OCI-LY7 (cell line): Measurements from ENCODE around the gene PLA2G4A. TPM values are rescaled to one million over a fixed set of nuclear protein-coding genes. Genes with fewer than 3 reads are reported as not detected.

Source experiments
- BruUV-seq: library from RNA; stranded (reverse); fragments of 400-500 nt; replicated peaks from 2 replicates; lab custom pipeline; 2021; lab: Mats Ljungman, UMichigan
- CTCF ChIA-PET: fragments of 300-600 bp; sonication (Branson Sonifier 250); formaldehyde crosslinking; loops from one replicate; lab custom pipeline; 2022; ENCODE audit warnings: antibody characterized with exemption; ENCODE audit not compliant: unreplicated experiment; lab: Charles Lee
- POLR2A ChIA-PET: fragments of 300-600 bp; sonication (Branson Sonifier 250); formaldehyde crosslinking; loops from one replicate; lab custom pipeline; 2022; ENCODE audit warnings: antibody characterized with exemption; lab: Charles Lee
- DNase-seq: peaks from one replicate; pipeline ENCODE4 v3.0.0-alpha.2; 2015; ENCODE audit warnings: low spot score
- H2AFZ ChIP-seq: fragments of 200-600 bp; sonication (generic), shearing (Covaris generic); 2 replicates; pipeline ENCODE4 v1.6.1; 2014; ENCODE audit warnings: mild to moderate bottlenecking, antibody characterized with exemption, low read length, moderate library complexity
- H3K27ac ChIP-seq: fragments of 200-600 bp; sonication (generic); 2 replicates; pipeline ENCODE4 v1.5.1; 2014; ENCODE audit warnings: mixed run types, low read depth, mild to moderate bottlenecking, moderate library complexity, low read length, inconsistent platforms; ENCODE audit not compliant: poor library complexity, severe bottlenecking
- H3K36me3 ChIP-seq: fragments of 200-600 bp; sonication (generic); 2 replicates; pipeline ENCODE4 v1.6.1; 2014; ENCODE audit warnings: mild to moderate bottlenecking, antibody characterized with exemption, low read length, moderate library complexity, mixed read lengths; ENCODE audit not compliant: insufficient read depth
- H3K4me1 ChIP-seq: fragments of 200-600 bp; sonication (generic); 2 replicates; pipeline ENCODE4 v1.5.1; 2014; ENCODE audit warnings: mild to moderate bottlenecking, low read length; ENCODE audit not compliant: insufficient read depth, poor library complexity, severe bottlenecking
- H3K4me2 ChIP-seq: fragments of 200-600 bp; sonication (generic); 2 replicates; pipeline ENCODE4 v1.6.1; 2014; ENCODE audit warnings: mild to moderate bottlenecking, low read length
- H3K4me3 ChIP-seq: fragments of 200-600 bp; sonication (generic); 2 replicates; pipeline ENCODE4 v1.5.1; 2014; ENCODE audit warnings: mild to moderate bottlenecking, low read depth, low read length; ENCODE audit not compliant: poor library complexity, severe bottlenecking
- H3K79me2 ChIP-seq: fragments of 200-600 bp; sonication (generic); 2 replicates; pipeline ENCODE4 v1.6.1; 2016; ENCODE audit warnings: low read depth, mild to moderate bottlenecking, low read length, moderate library complexity, mixed read lengths; ENCODE audit not compliant: insufficient read depth
- H3K9me2 ChIP-seq: fragments of 200-600 bp; sonication (generic); 2 replicates; pipeline ENCODE4 v1.6.1; 2016; ENCODE audit warnings: mild to moderate bottlenecking, low read length, mixed read lengths; ENCODE audit not compliant: insufficient read depth
- H3K9me3 ChIP-seq: fragments of 200-600 bp; sonication (generic); 2 replicates; pipeline ENCODE4 v1.6.1; 2014; ENCODE audit warnings: mild to moderate bottlenecking, mixed run types, low read length, mixed read lengths
- H4K20me1 ChIP-seq: fragments of 200-600 bp; sonication (generic); 2 replicates; pipeline ENCODE4 v1.6.1; 2014; ENCODE audit warnings: mild to moderate bottlenecking, antibody characterized with exemption, low read length, moderate library complexity, mixed read lengths; ENCODE audit not compliant: insufficient read depth
- CTCF ChIP-seq: fragments of 200-600 bp; sonication (generic); conservative IDR thresholded peaks from 2 replicates; pipeline ENCODE4 v1.5.1; 2014; ENCODE audit warnings: mild to moderate bottlenecking, antibody characterized with exemption, low read length, moderate library complexity, mixed read lengths
- EZH2phosphoT487 ChIP-seq: fragments of 200-600 bp; sonication (generic); IDR thresholded peaks from 2 replicates; pipeline ENCODE4 v1.6.1; 2018; ENCODE audit warnings: low read depth, borderline replicate concordance, mild to moderate bottlenecking, mixed run types, antibody characterized with exemption, low read length, moderate library complexity, mixed read lengths
- intact Hi-C: fragments of 100-400 bp; cut with micrococcal nuclease; formaldehyde crosslinking; loops from one replicate; pipeline ENCODE4 v1.10.0; 2022; ENCODE audit not compliant: unreplicated experiment
- total RNA-seq, 2 experiments: library from RNA; depleted of rRNA in 1 of 2; stranded (reverse); fragments of >200 nt in 1 of 2; shearing (Covaris generic) in 1 of 2; gene quantifications; 2 replicates each; pipeline ENCODE4 v1.2.3, GENCODE V29; 2014 to 2022

Gene PLA2G4A
- total RNA-seq, 2 experiments from 2014 or later = not detected

DNA sequence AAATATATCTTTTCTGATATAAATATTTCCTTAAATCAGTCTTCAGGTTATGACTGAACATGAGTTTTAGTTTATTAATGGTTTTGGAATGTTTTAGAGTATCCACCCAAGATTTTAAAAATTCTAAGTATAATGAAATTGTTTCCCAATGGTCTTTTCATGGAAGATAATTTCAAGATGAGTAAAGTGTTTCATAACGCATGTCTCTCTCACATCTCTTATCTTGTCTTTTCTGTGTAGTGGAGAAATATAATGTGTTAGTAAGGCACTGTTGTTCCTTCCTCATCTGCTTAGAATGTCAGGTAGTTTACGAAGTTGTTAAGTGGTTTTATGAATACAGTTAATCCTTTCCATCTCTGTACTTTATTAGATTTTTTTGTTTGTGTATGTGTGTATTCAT, 49.6 kb downstream of the PLA2G4A start:
- TF ChIP-seq EZH2phosphoT487 (no peak), CTCF (no peak)
- Histone ChIP-seq H3K9me3 (no peaks in the 10 kb centered on the region), H3K9me2 (no peaks in the 10 kb centered on the region), H3K4me2 (no peak overlapping the region), H3K27ac (no peak overlapping the region), H2AFZ (no peak overlapping the region), H3K4me1 (no peaks in the 10 kb centered on the region), H4K20me1 (no peaks in the 10 kb centered on the region), H3K79me2 (no peaks in the 10 kb centered on the region), H3K36me3 (no peaks in the 10 kb centered on the region), H3K4me3 (no peak overlapping the region)
- intact Hi-C loops = no loop called here
- ChIA-PET CTCF (no interaction called here), POLR2A (no interaction called here)
- DNase-seq = no peak
- no TSS peak for BruUV-seq

GRCh38 chr1:186880982-186881381, 52.2 kb downstream of the PLA2G4A start:
- BruUV-seq = no TSS peak
- H3K9me3 ChIP-seq = no peaks in the 10 kb centered on the region
- intact Hi-C loops = no loop called here
- H3K9me2 ChIP-seq = no peaks in the 10 kb centered on the region
- H3K27ac ChIP-seq = no peak overlapping the region
- CTCF ChIA-PET = no interaction called here
- no peaks in the 10 kb centered on the region for H3K36me3 ChIP-seq
- H3K4me1 ChIP-seq = no peaks in the 10 kb centered on the region
- H3K4me2 ChIP-seq = no peak overlapping the region
- H3K4me3 ChIP-seq = no peak overlapping the region
- TF ChIP-seq EZH2phosphoT487 (no peak), CTCF (no peak)
- no peak overlapping the region for H2AFZ ChIP-seq
- no peaks in the 10 kb centered on the region for H3K79me2 ChIP-seq
- no peak for DNase-seq
- no peaks in the 10 kb centered on the region for H4K20me1 ChIP-seq
- POLR2A ChIA-PET = interaction anchor here (0.5 kb wide), 1 partner anchor 516 kb away, joined by 4 read pairs; no protein-coding TSS in a partner anchor

DNA sequence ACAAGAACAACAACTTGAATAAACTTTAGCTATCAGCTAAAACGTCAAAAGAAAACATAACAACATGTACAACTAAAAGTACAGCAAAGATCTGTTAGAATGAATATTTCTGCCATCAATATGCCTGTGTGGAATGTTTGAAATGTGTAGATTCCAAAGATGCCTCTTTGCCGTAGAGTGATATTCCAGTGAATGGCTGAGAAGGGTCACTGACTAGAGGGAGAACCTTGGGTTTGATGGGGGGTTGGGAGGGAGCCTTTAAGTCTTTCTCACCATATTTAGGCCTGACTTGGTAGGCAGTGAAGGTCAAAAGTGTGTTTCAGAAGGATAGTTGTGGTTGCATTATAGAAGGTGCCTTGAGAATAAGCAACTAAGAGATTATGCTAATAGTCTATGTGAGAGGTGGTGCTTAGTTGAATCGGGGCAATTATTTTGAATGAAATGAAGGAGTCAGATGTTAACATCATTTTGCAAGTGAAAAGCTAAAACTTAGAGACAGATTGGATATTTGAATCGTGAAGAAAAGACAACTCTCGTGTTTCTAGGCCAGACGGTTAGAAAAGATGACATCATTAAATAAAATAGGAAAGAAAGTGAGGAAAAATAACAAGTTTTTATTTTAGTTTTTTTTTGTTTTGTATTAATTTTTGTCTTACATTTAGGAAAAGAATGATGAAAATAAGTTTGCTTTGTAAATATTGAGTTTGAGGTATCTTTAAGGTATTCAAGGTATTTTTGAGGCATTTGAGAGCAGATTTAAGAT, 53.8 kb downstream of the PLA2G4A start:
- DNase-seq = no peak
- Histone ChIP-seq H3K9me3 (no peaks in the 10 kb centered on the region), H3K4me1 (no peaks in the 10 kb centered on the region), H3K4me2 (no peak overlapping the region), H3K9me2 (no peaks in the 10 kb centered on the region), H3K36me3 (no peaks in the 10 kb centered on the region), H3K79me2 (no peaks in the 10 kb centered on the region), H3K4me3 (no peak overlapping the region), H4K20me1 (no peaks in the 10 kb centered on the region), H2AFZ (no peak overlapping the region), H3K27ac (no peak overlapping the region)
- BruUV-seq = no TSS peak
- ChIA-PET POLR2A (no interaction called here), CTCF (no interaction called here)
- intact Hi-C loops = no loop called here
- TF ChIP-seq CTCF (no peak), EZH2phosphoT487 (no peak)
